HL-60/S4 (cell line): ENCODE measurements around the gene TMCC1.
"Not testable (repeated sequence)": the region's sequence is repeated elsewhere in the genome, so short reads cannot be mapped to it uniquely, and the experiment has no call there.

Experiments used
- in situ Hi-C: fragments of 300-500 bp; cut with MboI; formaldehyde crosslinking; loops from 2 replicates; pipeline ENCODE4 v1.14.3; 2022; ENCODE audit warnings: low sequenced_read_pairs

Gene TMCC1

GRCh38 chr3:129735638-129736037, 157.9 kb downstream of the TMCC1 start:
- in situ Hi-C loops = no loop called here

GRCh38 chr3:129734449-129734848, 159.1 kb downstream of the TMCC1 start:
- in situ Hi-C loops = no loop called here

- in situ Hi-C loops = no loop called here
These were observed 161.2 kb downstream of the TMCC1 start for GRCh38 chr3:129732200-129732876.

GRCh38 chr3:129727707-129728106, 165.8 kb downstream of the TMCC1 start:
- in situ Hi-C loops = no loop called here

- in situ Hi-C loops = no loop called here
These were observed 169.8 kb downstream of the TMCC1 start for GRCh38 chr3:129723558-129724324.

GRCh38 chr3:129722527-129722926, 171.0 kb downstream of the TMCC1 start:
- in situ Hi-C loops = no loop called here

- in situ Hi-C loops = no loop called here
These were observed 175.3 kb downstream of the TMCC1 start for GRCh38 chr3:129718201-129718600.

GRCh38 chr3:129715854-129716253, 177.7 kb downstream of the TMCC1 start:
- in situ Hi-C loops = no loop called here

- in situ Hi-C loops = no loop called here
These were observed 185.1 kb downstream of the TMCC1 start for GRCh38 chr3:129708328-129708861.

- in situ Hi-C loops = no loop called here
These were observed 188.2 kb downstream of the TMCC1 start for GRCh38 chr3:129705274-129705673.

- in situ Hi-C loops = no loop called here
These were observed 189.6 kb downstream of the TMCC1 start for GRCh38 chr3:129703913-129704312.

GRCh38 chr3:129702934-129703712, 190.4 kb downstream of the TMCC1 start:
- in situ Hi-C loops = no loop called here

- in situ Hi-C loops = no loop called here
These were observed 192.3 kb downstream of the TMCC1 start for GRCh38 chr3:129701161-129701560.

- in situ Hi-C loops = no loop called here
These were observed 193.9 kb downstream of the TMCC1 start for GRCh38 chr3:129699612-129700011.

- in situ Hi-C loops = no loop called here
These were observed 194.3 kb downstream of the TMCC1 start for GRCh38 chr3:129699199-129699598.

GRCh38 chr3:129697229-129697969, 196.1 kb downstream of the TMCC1 start:
- in situ Hi-C loops = no loop called here

- in situ Hi-C loops = not testable (repeated sequence)
These were observed 197.1 kb downstream of the TMCC1 start for GRCh38 chr3:129696430-129696829.

- in situ Hi-C loops = no loop called here
These were observed 198.3 kb downstream of the TMCC1 start for GRCh38 chr3:129695230-129695629.

- in situ Hi-C loops = no loop called here
These were observed 199.3 kb downstream of the TMCC1 start for GRCh38 chr3:129694228-129694627.

GRCh38 chr3:129692743-129693142, 200.8 kb downstream of the TMCC1 start:
- in situ Hi-C loops = no loop called here

- in situ Hi-C loops = no loop called here
These were observed 202.5 kb downstream of the TMCC1 start for GRCh38 chr3:129690963-129691362.
